Caco-2 (cell line): ENCODE measurements around the gene STAG2. TPM values are rescaled to one million over a fixed set of nuclear protein-coding genes. Genes with fewer than 3 reads are reported as not detected.
A peak's percentile ranks its signal among the peaks of the same experiment; 100 is the strongest.

ENCODE experiments used
- BruUV-seq: library from RNA; stranded (reverse); fragments of 400-500 nt; replicated peaks from 2 replicates; lab custom pipeline; 2021; lab: Mats Ljungman, UMichigan
- CTCF ChIA-PET: fragments of 300-600 bp; sonication (Branson Sonifier 250); formaldehyde crosslinking; loops from one replicate; lab custom pipeline; 2022; ENCODE audit warnings: antibody characterized with exemption; lab: Charles Lee
- POLR2A ChIA-PET: fragments of 300-600 bp; sonication (Branson Sonifier 250); formaldehyde crosslinking; loops from one replicate; lab custom pipeline; 2022; ENCODE audit warnings: antibody characterized with exemption; lab: Charles Lee
- DNase-seq, 2 experiments: peaks; one replicate each; pipeline versions ENCODE4 v3.0.0 to v3.0.0-alpha.2; 2020 to 2022
- H3K27me3 ChIP-seq: replicated peaks from 2 replicates; pipeline ENCODE4 v1.6.0; 2011; ENCODE audit warnings: low read length; ENCODE audit not compliant: control insufficient read depth, insufficient read depth
- H3K36me3 ChIP-seq: 2 replicates; pipeline ENCODE4 v1.5.1; 2011; ENCODE audit warnings: low read length; ENCODE audit not compliant: control insufficient read depth, insufficient read depth
- H3K4me1 ChIP-seq: fragments of 250-450 bp; sonication (Bioruptor Pico); 2 replicates; pipeline ENCODE4 v1.5.1; 2020; ENCODE audit warnings: mild to moderate bottlenecking
- H3K4me3 ChIP-seq: 2 replicates; pipeline ENCODE4 v1.5.1; 2011; ENCODE audit warnings: low read depth, mild to moderate bottlenecking, control low read depth, low read length
- H3K9me3 ChIP-seq: fragments of 250-450 bp; sonication (Bioruptor Pico); 2 replicates; pipeline ENCODE4 v1.5.1; 2020; ENCODE audit warnings: mild to moderate bottlenecking, moderate library complexity
- H3K27ac Mint-ChIP-seq: one replicate; pipeline ENCODE4 v1.8.0; 2022; ENCODE audit warnings: mixed read lengths; ENCODE audit not compliant: unreplicated experiment
- H3K27me3 Mint-ChIP-seq: one replicate; pipeline ENCODE4 v1.8.0; 2022; ENCODE audit warnings: mixed read lengths; ENCODE audit not compliant: insufficient read depth, unreplicated experiment
- H3K36me3 Mint-ChIP-seq: one replicate; pipeline ENCODE4 v1.8.0; 2022; ENCODE audit warnings: mild to moderate bottlenecking, mixed read lengths; ENCODE audit not compliant: insufficient read depth, unreplicated experiment
- H3K4me1 Mint-ChIP-seq: one replicate; pipeline ENCODE4 v1.8.0; 2022; ENCODE audit warnings: low read depth, mixed read lengths; ENCODE audit not compliant: unreplicated experiment
- H3K4me3 Mint-ChIP-seq: one replicate; pipeline ENCODE4 v1.8.0; 2022; ENCODE audit warnings: mild to moderate bottlenecking, moderate library complexity, mixed read lengths; ENCODE audit not compliant: unreplicated experiment
- H3K9me3 Mint-ChIP-seq: one replicate; pipeline ENCODE4 v1.8.0; 2022; ENCODE audit warnings: mixed read lengths; ENCODE audit not compliant: unreplicated experiment
- CTCF ChIP-seq, 2 experiments: fragments of 200-600 bp in 1 of 2; IDR thresholded peaks; 1 replicate in 1 of 2; 2 replicates in 1 of 2; pipeline versions ENCODE4 v1.5.1 to v1.8.0; 2011 to 2022; ENCODE audit warnings: antibody characterized with exemption in 1 of 2, control low read depth in 1 of 2, inconsistent platforms in 1 of 2, low read depth in 1 of 2, low read length in 1 of 2, mild to moderate bottlenecking in 1 of 2, moderate library complexity in 1 of 2; ENCODE audit not compliant: insufficient read depth in 1 of 2, severe bottlenecking in 1 of 2, unreplicated experiment in 1 of 2
- intact Hi-C: fragments of 100-400 bp; cut with micrococcal nuclease; formaldehyde crosslinking; loops from one replicate; pipeline ENCODE4 v1.10.0; 2022; ENCODE audit not compliant: unreplicated experiment
- total RNA-seq: library from RNA; stranded (reverse); gene quantifications from 2 replicates; pipeline ENCODE4 v1.2.3, GENCODE V29; 2022

Gene STAG2
- total RNA-seq, 1 experiment from 2014 or later = 65.1 TPM

- CTCF ChIA-PET = no interaction called here
- Histone ChIP-seq H3K36me3 (no peaks in the 10 kb centered on the region), H3K4me1 (peaks cover 11% of the 10 kb centered on the region), H3K9me3 (no peaks in the 10 kb centered on the region), H3K27me3 (no peaks in the 10 kb centered on the region), H3K4me3 (no peak overlapping the region)
- H3K4me1 Mint-ChIP-seq = peaks cover 11% of the 10 kb centered on the region
- H3K36me3 Mint-ChIP-seq = no peaks in the 10 kb centered on the region
- H3K4me3 Mint-ChIP-seq = no peak overlapping the region
- no TSS peak for BruUV-seq
- H3K9me3 Mint-ChIP-seq = peaks cover 10% of the 10 kb centered on the region
- intact Hi-C loops = loop anchor here (5.0 kb wide), 1 partner anchor 33 kb away; no protein-coding TSS in a partner anchor
- POLR2A ChIA-PET = no interaction called here
- H3K27me3 Mint-ChIP-seq = no peaks in the 10 kb centered on the region
- TF ChIP-seq CTCF (IDR thresholded peaks at IDR 0.05; ENCODE audit: insufficient read depth in 1 of 2, low read depth in 1 of 2, low read length in 1 of 2, severe bottlenecking in 1 of 2, unreplicated experiment in 1 of 2) = no peak
- no peak for DNase-seq
- no peak overlapping the region for H3K27ac Mint-ChIP-seq
These were observed 11.7 kb upstream of the STAG2 start for GRCh38 chrX:123949846-123950245.

- Mint-ChIP-seq H3K27ac (peak overlapping the region; percentile 100), H3K36me3 (peaks cover 28% of the 10 kb centered on the region), H3K4me1 (peaks cover 5% of the 10 kb centered on the region), H3K4me3 (peak overlapping the region; percentile 98), H3K9me3 (no peaks in the 10 kb centered on the region), H3K27me3 (no peaks in the 10 kb centered on the region)
- DNase-seq = peak; percentile 24 to 34
- intact Hi-C loops = loop anchor here (1.0 kb wide), 3 partner anchors 59 to 126 kb away; no protein-coding TSS in a partner anchor
- Histone ChIP-seq H3K27me3 (no peaks in the 10 kb centered on the region), H3K4me1 (peaks cover 6% of the 10 kb centered on the region; the same call in 1 of the 2 replicates), H3K9me3 (no peaks in the 10 kb centered on the region), H3K36me3 (no peaks in the 10 kb centered on the region), H3K4me3 (peak overlapping the region; percentile 70)
- TF ChIP-seq CTCF (IDR thresholded peaks at IDR 0.05; ENCODE audit: insufficient read depth in 1 of 2, low read depth in 1 of 2, low read length in 1 of 2, severe bottlenecking in 1 of 2, unreplicated experiment in 1 of 2) = no peak
- ChIA-PET POLR2A (interaction anchor here (0.6 kb wide), 2 partner anchors 17 to 129 kb away, joined by 4 to 22 read pairs; no protein-coding TSS in a partner anchor), CTCF (interaction anchor here (0.9 to 1.2 kb wide), 4 partner anchors 17 to 126 kb away, joined by 3 to 6 read pairs (median 4); no protein-coding TSS in a partner anchor)
- TSS peak; percentile 57 for BruUV-seq
These were observed 2.0 kb upstream of the STAG2 start for GRCh38 chrX:123959281-123960063.

GRCh38 chrX:123960956-123961267 lies 594 bp upstream of the STAG2 start:
- no peak for TF ChIP-seq CTCF (IDR thresholded peaks at IDR 0.05; ENCODE audit: insufficient read depth in 1 of 2, low read depth in 1 of 2, low read length in 1 of 2, severe bottlenecking in 1 of 2, unreplicated experiment in 1 of 2)
- Histone ChIP-seq H3K4me1 (peaks cover 6% of the 10 kb centered on the region; the same call in 1 of the 2 replicates), H3K36me3 (no peaks in the 10 kb centered on the region), H3K27me3 (no peaks in the 10 kb centered on the region), H3K9me3 (no peaks in the 10 kb centered on the region), H3K4me3 (peak overlapping the region; percentile 78)
- H3K4me3 Mint-ChIP-seq = peak overlapping the region; percentile 98
- BruUV-seq = TSS peak; percentile 38
- no peaks in the 10 kb centered on the region for H3K27me3 Mint-ChIP-seq
- ChIA-PET POLR2A (interaction anchor here (1.0 kb wide), 1 partner anchor 16 kb away, joined by 4 read pairs; no protein-coding TSS in a partner anchor), CTCF (no interaction called here)
- H3K27ac Mint-ChIP-seq = peak overlapping the region; percentile 100
- no peak for DNase-seq
- H3K9me3 Mint-ChIP-seq = no peaks in the 10 kb centered on the region
- intact Hi-C loops = loop anchor here (1.0 kb wide), 2 partner anchors 57 to 128 kb away; no protein-coding TSS in a partner anchor
- peaks cover 11% of the 10 kb centered on the region for H3K4me1 Mint-ChIP-seq
- H3K36me3 Mint-ChIP-seq = peaks cover 28% of the 10 kb centered on the region
